ENCODE results near the gene KNCN.

DNA sequence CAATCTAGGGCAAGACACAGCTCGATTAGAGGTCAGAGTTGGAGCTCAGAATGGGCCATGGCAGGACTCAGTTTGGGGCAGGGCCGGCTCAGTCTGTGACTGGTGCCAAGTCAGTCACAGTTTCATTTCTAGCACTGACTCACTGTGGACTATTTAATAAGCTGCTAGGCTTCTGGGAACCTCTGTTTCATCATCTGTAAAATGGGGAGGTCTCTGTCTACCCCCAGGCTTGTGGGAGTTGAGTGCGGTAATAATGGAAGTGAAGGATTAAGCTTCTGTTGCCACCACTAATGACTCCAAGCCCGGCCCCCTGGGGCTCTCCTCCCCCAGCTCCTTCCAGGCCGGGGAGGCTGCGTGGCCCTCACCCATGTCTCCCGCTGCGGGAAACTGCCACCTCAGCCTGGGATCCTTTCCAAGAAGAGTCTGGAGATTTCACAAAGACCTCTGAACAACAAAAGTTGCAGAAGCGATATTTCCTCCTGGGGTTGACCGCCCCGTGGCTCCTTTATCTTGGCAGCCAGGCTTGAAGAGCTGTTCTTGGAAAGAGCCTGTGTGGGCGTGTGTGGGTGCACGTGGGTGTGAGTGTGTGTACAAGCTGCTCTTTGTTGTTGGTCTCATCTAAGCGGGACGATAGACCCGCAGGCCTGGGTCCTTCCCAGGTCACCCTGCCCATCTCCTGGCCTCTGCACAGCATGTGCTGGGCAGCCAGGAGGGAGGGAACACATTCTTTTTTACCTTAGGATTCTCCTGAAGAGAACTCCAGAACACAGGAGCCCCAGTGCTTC, 29.1 kb downstream of the KNCN start:
- TF ChIP-seq POLR2A (IDR thresholded peaks at IDR 0.05) (no peak), EP300 (IDR thresholded peaks at IDR 0.05) (no peak), POLR2AphosphoS5 (IDR thresholded peaks at IDR 0.05) (no peak)
